Activated CD8-positive, alpha-beta memory T cell treated with anti-CD3 and anti-CD28 coated beads, Interleukin-2, amount 10 ng/mL, durations not matched to agents 7 days and 5 days (primary cell): Measurements from ENCODE around the gene CTDSP2. TPM values are rescaled to one million over a fixed set of nuclear protein-coding genes. Genes with fewer than 3 reads are reported as not detected.
"Not testable (repeated sequence)": the region's sequence is repeated elsewhere in the genome, so short reads cannot be mapped to it uniquely, and the experiment has no call there.

ENCODE experiments used
- ATAC-seq: fragments of 150-1000 bp; cut with Tn5 transposase; one replicate; pipeline ENCODE4 v1.10.0; 2021; ENCODE audit warnings: moderate library complexity
- CTCF ChIA-PET: fragments of 350-600 bp; sonication (Branson Sonifier 250); formaldehyde crosslinking; loops from one replicate; lab custom pipeline; 2021; ENCODE audit warnings: antibody characterized with exemption; lab: Charles Lee
- DNase-seq: peaks from one replicate; pipeline ENCODE4 v3.0.0-alpha.2; 2020
- H3K27ac Mint-ChIP-seq: one replicate; pipeline ENCODE4 v1.8.0; 2021; ENCODE audit warnings: mild to moderate bottlenecking, mixed read lengths
- H3K27me3 Mint-ChIP-seq: one replicate; pipeline ENCODE4 v1.8.0; 2021; ENCODE audit warnings: mixed read lengths
- H3K36me3 Mint-ChIP-seq: one replicate; pipeline ENCODE4 v1.8.0; 2021; ENCODE audit warnings: mild to moderate bottlenecking, mixed read lengths
- H3K4me1 Mint-ChIP-seq: one replicate; pipeline ENCODE4 v1.8.0; 2021; ENCODE audit warnings: mixed read lengths
- H3K4me3 Mint-ChIP-seq: one replicate; pipeline ENCODE4 v1.8.0; 2021; ENCODE audit warnings: mild to moderate bottlenecking, moderate library complexity, mixed read lengths
- H3K9me3 Mint-ChIP-seq: one replicate; pipeline ENCODE4 v1.8.0; 2022; ENCODE audit warnings: low read depth, mixed read lengths
- total RNA-seq, 2 experiments: library from RNA; stranded (reverse); gene quantifications; one replicate each; pipeline ENCODE4 v1.2.3, GENCODE V29; 2021

The CTDSP2 gene
- total RNA-seq, 2 experiments from 2014 or later: 76.2 to 103 TPM

- CTCF ChIA-PET: interaction anchor here (0.6 to 1.9 kb wide), 32 partner anchors 8 to 1953 kb away, joined by 3 to 15 read pairs (median 4); partner anchors contain the start of genes AVIL, CDK4, CTDSP2 and DNAJC14
- Mint-ChIP-seq H3K9me3 (no peaks in the 10 kb centered on the region), H3K4me1 (peaks cover 38% of the 10 kb centered on the region), H3K4me3 (peak within 1 kb of the TSS; percentile 97), H3K27ac (peak within 1 kb of the TSS; percentile 96), H3K27me3 (no peaks in the 10 kb centered on the region), H3K36me3 (peaks cover 13% of the 10 kb centered on the region)
- DNase-seq: peak; percentile 97
- peak; percentile 93 for ATAC-seq
These were observed 63.7 kb downstream of the CTDSP2 start, which contains the start of gene TSFM for GRCh38 chr12:57782608-57783465. Gene TSFM, plus strand, starts transcription at chr12:57782787. Its CDS starts 15 bp downstream, at chr12:57782802.

GRCh38 chr12:57782243-57782607 is 64.3 kb downstream of the CTDSP2 start:
- no peaks in the 10 kb centered on the region for H3K9me3 Mint-ChIP-seq

GRCh38 chr12:57781801-57782200 is 64.7 kb downstream of the CTDSP2 start:
- DNase-seq (no peak), ATAC-seq (no peak)
- Mint-ChIP-seq H3K27me3 (no peaks in the 10 kb centered on the region), H3K4me3 (peak overlapping the region; percentile 2), H3K36me3 (peaks cover 13% of the 10 kb centered on the region), H3K4me1 (peaks cover 38% of the 10 kb centered on the region), H3K9me3 (no peaks in the 10 kb centered on the region), H3K27ac (peak overlapping the region; percentile 96)
- CTCF ChIA-PET: interaction anchor here (0.8 to 3.3 kb wide), 7 partner anchors 10 to 346 kb away, joined by 3 to 20 read pairs (median 4); partner anchors contain the start of genes EEF1AKMT3 and METTL1

More at GRCh38 chr12:57782243-57782607, 64.3 kb downstream of the CTDSP2 start:
- ATAC-seq: no peak
- Mint-ChIP-seq H3K27ac (peak overlapping the region; percentile 96), H3K4me1 (peaks cover 38% of the 10 kb centered on the region), H3K36me3 (peaks cover 13% of the 10 kb centered on the region), H3K4me3 (peak overlapping the region; percentile 97), H3K27me3 (no peaks in the 10 kb centered on the region)
- CTCF ChIA-PET: interaction anchor here (0.6 to 3.2 kb wide), 16 partner anchors 10 to 1953 kb away, joined by 3 to 15 read pairs (median 5); partner anchors contain the start of genes DNAJC14, EEF1AKMT3 and METTL1
- no peak for DNase-seq

GRCh38 chr12:57781244-57781643 is 65.3 kb downstream of the CTDSP2 start:
- no peak for DNase-seq
- CTCF ChIA-PET: interaction anchor here (0.8 to 3.3 kb wide), 8 partner anchors 9 to 346 kb away, joined by 3 to 20 read pairs (median 4); partner anchors contain the start of genes EEF1AKMT3 and METTL1
- no peaks in the 10 kb centered on the region for H3K27me3 Mint-ChIP-seq
- H3K4me3 Mint-ChIP-seq: no peak overlapping the region
- H3K36me3 Mint-ChIP-seq: peaks cover 9% of the 10 kb centered on the region
- H3K27ac Mint-ChIP-seq: peak overlapping the region; percentile 96
- ATAC-seq: no peak
- H3K9me3 Mint-ChIP-seq: no peaks in the 10 kb centered on the region
- H3K4me1 Mint-ChIP-seq: peaks cover 35% of the 10 kb centered on the region

GRCh38 chr12:57780284-57780897 is 66.1 kb downstream of the CTDSP2 start:
- no peak overlapping the region for H3K27ac Mint-ChIP-seq
- ATAC-seq (no peak), DNase-seq (no peak)
- no peak overlapping the region for H3K4me3 Mint-ChIP-seq
- H3K4me1 Mint-ChIP-seq: peaks cover 39% of the 10 kb centered on the region
- CTCF ChIA-PET: interaction anchor here (0.6 to 3.3 kb wide), 6 partner anchors 8 to 1448 kb away, joined by 3 to 20 read pairs (median 6); partner anchors contain the start of genes CDK4, EEF1AKMT3 and METTL1
- no peaks in the 10 kb centered on the region for H3K27me3 Mint-ChIP-seq
- H3K9me3 Mint-ChIP-seq: no peaks in the 10 kb centered on the region
- H3K36me3 Mint-ChIP-seq: peaks cover 10% of the 10 kb centered on the region

- peak overlapping the region; percentile 13 for H3K27ac Mint-ChIP-seq
- CTCF ChIA-PET: interaction anchor here (0.6 to 3.3 kb wide), 5 partner anchors 13 to 1447 kb away, joined by 3 to 20 read pairs (median 4); partner anchors contain the start of genes CDK4 and CYP27B1
- DNase-seq (no peak), ATAC-seq (no peak)
- peaks cover 10% of the 10 kb centered on the region for H3K36me3 Mint-ChIP-seq
- H3K4me1 Mint-ChIP-seq: peaks cover 39% of the 10 kb centered on the region
- no peaks in the 10 kb centered on the region for H3K27me3 Mint-ChIP-seq
- no peak overlapping the region for H3K4me3 Mint-ChIP-seq
- no peaks in the 10 kb centered on the region for H3K9me3 Mint-ChIP-seq
These were observed 66.8 kb downstream of the CTDSP2 start for GRCh38 chr12:57779736-57780135.

GRCh38 chr12:57777911-57778310 is 68.6 kb downstream of the CTDSP2 start:
- Mint-ChIP-seq H3K27ac (no peak overlapping the region), H3K4me1 (peaks cover 30% of the 10 kb centered on the region), H3K9me3 (no peaks in the 10 kb centered on the region), H3K4me3 (no peak overlapping the region), H3K27me3 (no peaks in the 10 kb centered on the region), H3K36me3 (peaks cover 8% of the 10 kb centered on the region)
- no peak for ATAC-seq
- DNase-seq: no peak
- CTCF ChIA-PET: interaction anchor here (0.8 to 1.1 kb wide), 2 partner anchors 12 to 21 kb away, joined by 3 read pairs; no protein-coding TSS in a partner anchor

- H3K4me3 Mint-ChIP-seq: no peak overlapping the region
- DNase-seq (no peak), ATAC-seq (no peak)
- no peak overlapping the region for H3K27ac Mint-ChIP-seq
- H3K4me1 Mint-ChIP-seq: peaks cover 26% of the 10 kb centered on the region
- H3K36me3 Mint-ChIP-seq: peaks cover 8% of the 10 kb centered on the region
- CTCF ChIA-PET: interaction anchor here (1.1 to 1.3 kb wide), 2 partner anchors 11 to 20 kb away, joined by 3 to 4 read pairs; no protein-coding TSS in a partner anchor
- no peaks in the 10 kb centered on the region for H3K27me3 Mint-ChIP-seq
- no peaks in the 10 kb centered on the region for H3K9me3 Mint-ChIP-seq
These were observed 69.2 kb downstream of the CTDSP2 start for GRCh38 chr12:57777367-57777766.

GRCh38 chr12:57776247-57776587 is 70.3 kb downstream of the CTDSP2 start:
- Mint-ChIP-seq H3K36me3 (peaks cover 8% of the 10 kb centered on the region), H3K9me3 (no peaks in the 10 kb centered on the region), H3K4me1 (peaks cover 21% of the 10 kb centered on the region), H3K27me3 (no peaks in the 10 kb centered on the region), H3K27ac (no peak overlapping the region), H3K4me3 (no peak overlapping the region)
- no peak for DNase-seq
- CTCF ChIA-PET: interaction anchor here (1.3 to 2.1 kb wide), 4 partner anchors 17 to 129 kb away, joined by 3 to 5 read pairs (median 4); no protein-coding TSS in a partner anchor
- ATAC-seq: no peak

GRCh38 chr12:57775563-57776246 is 70.8 kb downstream of the CTDSP2 start:
- H3K27me3 Mint-ChIP-seq: no peaks in the 10 kb centered on the region
- CTCF ChIA-PET: interaction anchor here (1.4 to 4.8 kb wide), 5 partner anchors 11 to 129 kb away, joined by 3 to 25 read pairs (median 4); no protein-coding TSS in a partner anchor
- H3K27ac Mint-ChIP-seq: no peak overlapping the region
- peaks cover 19% of the 10 kb centered on the region for H3K4me1 Mint-ChIP-seq
- no peak overlapping the region for H3K4me3 Mint-ChIP-seq
- H3K36me3 Mint-ChIP-seq: peaks cover 8% of the 10 kb centered on the region
- ATAC-seq (no peak), DNase-seq (no peak)
- H3K9me3 Mint-ChIP-seq: no peaks in the 10 kb centered on the region

GRCh38 chr12:57775044-57775443 is 71.5 kb downstream of the CTDSP2 start:
- H3K9me3 Mint-ChIP-seq: no peaks in the 10 kb centered on the region
- no peak overlapping the region for H3K27ac Mint-ChIP-seq
- DNase-seq (no peak), ATAC-seq (no peak)
- CTCF ChIA-PET: interaction anchor here (1.0 to 4.8 kb wide), 4 partner anchors 8 to 19 kb away, joined by 3 to 25 read pairs (median 4); partner anchors contain the start of gene TSFM
- peaks cover 8% of the 10 kb centered on the region for H3K36me3 Mint-ChIP-seq
- no peak overlapping the region for H3K4me3 Mint-ChIP-seq
- peaks cover 22% of the 10 kb centered on the region for H3K4me1 Mint-ChIP-seq
- H3K27me3 Mint-ChIP-seq: no peaks in the 10 kb centered on the region

GRCh38 chr12:57774634-57775033 is 71.9 kb downstream of the CTDSP2 start:
- H3K27me3 Mint-ChIP-seq, H3K4me3 Mint-ChIP-seq, ATAC-seq, H3K9me3 Mint-ChIP-seq, H3K27ac Mint-ChIP-seq, DNase-seq: not testable (repeated sequence)
- Mint-ChIP-seq H3K36me3 (peaks cover 12% of the 10 kb centered on the region), H3K4me1 (peaks cover 26% of the 10 kb centered on the region)
- CTCF ChIA-PET: interaction anchor here (0.7 to 4.8 kb wide), 5 partner anchors 8 to 18 kb away, joined by 3 to 25 read pairs (median 4); partner anchors contain the start of gene TSFM
